A172 (cell line): ENCODE results near the gene CREBBP. TPM values are rescaled to one million over a fixed set of nuclear protein-coding genes. Genes with fewer than 3 reads are reported as not detected.

Experiments used
- DNase-seq: peaks from one replicate; pipeline ENCODE4 v3.0.0-alpha.2; 2015; ENCODE audit warnings: low spot score
- total RNA-seq: library from RNA; depleted of rRNA; stranded (reverse); fragments of >200 nt; shearing (Covaris generic); gene quantifications from 2 replicates; pipeline ENCODE4 v1.2.3, GENCODE V29; 2014

Gene CREBBP
- total RNA-seq, 1 experiment from 2014 or later = 11.2 TPM

GRCh38 chr16:3856367-3857141, 24.0 kb downstream of the CREBBP start:
- no peak for DNase-seq

GRCh38 chr16:3854750-3855541, 25.6 kb downstream of the CREBBP start:
- no peak for DNase-seq

- DNase-seq = no peak
Observed at GRCh38 chr16:3850544-3850899, 30.0 kb downstream of the CREBBP start.

- no peak for DNase-seq
Observed at GRCh38 chr16:3849751-3850543, 30.6 kb downstream of the CREBBP start.

- DNase-seq = no peak
Observed at GRCh38 chr16:3846595-3847091, 33.9 kb downstream of the CREBBP start.

- no peak for DNase-seq
Observed at GRCh38 chr16:3846087-3846486, 34.4 kb downstream of the CREBBP start.

- DNase-seq = no peak
Observed at GRCh38 chr16:3842994-3843393, 37.5 kb downstream of the CREBBP start.

- DNase-seq = no peak
Observed at GRCh38 chr16:3841729-3842508, 38.6 kb downstream of the CREBBP start.

GRCh38 chr16:3839402-3840184, 40.9 kb downstream of the CREBBP start:
- DNase-seq = no peak

GRCh38 chr16:3838600-3839401, 41.7 kb downstream of the CREBBP start:
- no peak for DNase-seq

GRCh38 chr16:3837851-3838586, 42.5 kb downstream of the CREBBP start:
- no peak for DNase-seq

- DNase-seq = no peak
Observed at GRCh38 chr16:3836641-3837040, 43.9 kb downstream of the CREBBP start.

GRCh38 chr16:3835089-3835602, 45.4 kb downstream of the CREBBP start:
- no peak for DNase-seq

- no peak for DNase-seq
Observed at GRCh38 chr16:3832668-3833067, 47.8 kb downstream of the CREBBP start.

GRCh38 chr16:3830625-3831254, 49.8 kb downstream of the CREBBP start:
- DNase-seq = no peak

- no peak for DNase-seq
Observed at GRCh38 chr16:3829631-3830536, 50.6 kb downstream of the CREBBP start.

- no peak for DNase-seq
Observed at GRCh38 chr16:3825940-3826339, 54.6 kb downstream of the CREBBP start.
